Measurements from ENCODE around the gene ERC1.

The ERC1 gene

GRCh38 chr12:1436015-1436414 is 445.0 kb downstream of the ERC1 start:
- no peaks in the 10 kb centered on the region for H3K79me2 ChIP-seq (ENCODE audit: insufficient read depth, low read depth)
- peaks cover 21% of the 10 kb centered on the region for H3K4me1 ChIP-seq (ENCODE audit: low read depth, poor library complexity, severe bottlenecking)
- H3K4me3 ChIP-seq (IDR thresholded peaks at IDR 0.05; ENCODE audit: insufficient read depth, low read depth, low read length): no peak overlapping the region
- no peak overlapping the region for H3K27ac ChIP-seq
- H4K20me1 ChIP-seq (ENCODE audit: insufficient read depth): no peaks in the 10 kb centered on the region
- no peaks in the 10 kb centered on the region for H3K27me3 ChIP-seq (ENCODE audit: insufficient read depth, low read depth)
- no peak overlapping the region for H3K9ac ChIP-seq
- no peak for TF ChIP-seq CTCF (conservative IDR thresholded peaks at IDR 0.05; ENCODE audit: low read depth, low read length)
- H3K4me2 ChIP-seq: no peak overlapping the region
- no peaks in the 10 kb centered on the region for H3K36me3 ChIP-seq (ENCODE audit: insufficient read depth)
- H2AFZ ChIP-seq (ENCODE audit: low read depth): no peak overlapping the region

GRCh38 chr12:1436981-1437380 is 446.0 kb downstream of the ERC1 start:
- H3K27me3 ChIP-seq (ENCODE audit: insufficient read depth, low read depth): no peaks in the 10 kb centered on the region
- no peaks in the 10 kb centered on the region for H4K20me1 ChIP-seq (ENCODE audit: insufficient read depth)
- TF ChIP-seq CTCF (conservative IDR thresholded peaks at IDR 0.05; ENCODE audit: low read depth, low read length): no peak
- H3K4me1 ChIP-seq (ENCODE audit: low read depth, poor library complexity, severe bottlenecking): peaks cover 21% of the 10 kb centered on the region
- H3K4me3 ChIP-seq (IDR thresholded peaks at IDR 0.05; ENCODE audit: insufficient read depth, low read depth, low read length): no peak overlapping the region
- no peaks in the 10 kb centered on the region for H3K36me3 ChIP-seq (ENCODE audit: insufficient read depth)
- no peak overlapping the region for H2AFZ ChIP-seq (ENCODE audit: low read depth)
- H3K4me2 ChIP-seq: 0 out of 2 replicates have a peak overlapping the region, but pooled peaks have one; percentile 12
- 0 out of 2 replicates have a peak overlapping the region, but pooled peaks have one; percentile 2 for H3K27ac ChIP-seq
- H3K9ac ChIP-seq: no peak overlapping the region
- H3K79me2 ChIP-seq (ENCODE audit: insufficient read depth, low read depth): no peaks in the 10 kb centered on the region

GRCh38 chr12:1439201-1439600 is 448.2 kb downstream of the ERC1 start:
- TF ChIP-seq CTCF (conservative IDR thresholded peaks at IDR 0.05; ENCODE audit: low read depth, low read length): no peak
- Histone ChIP-seq H3K4me2 (no peak overlapping the region), H4K20me1 (ENCODE audit: insufficient read depth) (no peaks in the 10 kb centered on the region), H3K4me3 (IDR thresholded peaks at IDR 0.05; ENCODE audit: insufficient read depth, low read depth, low read length) (no peak overlapping the region), H3K36me3 (ENCODE audit: insufficient read depth) (no peaks in the 10 kb centered on the region), H3K27ac (no peak overlapping the region), H3K4me1 (ENCODE audit: low read depth, poor library complexity, severe bottlenecking) (peaks cover 21% of the 10 kb centered on the region), H3K27me3 (ENCODE audit: insufficient read depth, low read depth) (no peaks in the 10 kb centered on the region), H3K79me2 (ENCODE audit: insufficient read depth, low read depth) (no peaks in the 10 kb centered on the region), H2AFZ (ENCODE audit: low read depth) (no peak overlapping the region), H3K9ac (no peak overlapping the region)

GRCh38 chr12:1439687-1440086 is 448.7 kb downstream of the ERC1 start:
- H2AFZ ChIP-seq (ENCODE audit: low read depth): no peak overlapping the region
- no peaks in the 10 kb centered on the region for H4K20me1 ChIP-seq (ENCODE audit: insufficient read depth)
- no peak overlapping the region for H3K4me3 ChIP-seq (IDR thresholded peaks at IDR 0.05; ENCODE audit: insufficient read depth, low read depth, low read length)
- no peak overlapping the region for H3K9ac ChIP-seq
- no peak for TF ChIP-seq CTCF (conservative IDR thresholded peaks at IDR 0.05; ENCODE audit: low read depth, low read length)
- no peaks in the 10 kb centered on the region for H3K27me3 ChIP-seq (ENCODE audit: insufficient read depth, low read depth)
- no peak overlapping the region for H3K27ac ChIP-seq
- no peaks in the 10 kb centered on the region for H3K36me3 ChIP-seq (ENCODE audit: insufficient read depth)
- H3K79me2 ChIP-seq (ENCODE audit: insufficient read depth, low read depth): no peaks in the 10 kb centered on the region
- H3K4me1 ChIP-seq (ENCODE audit: low read depth, poor library complexity, severe bottlenecking): peaks cover 23% of the 10 kb centered on the region
- no peak overlapping the region for H3K4me2 ChIP-seq
